OCI-LY1 (cell line): Measurements from ENCODE around the gene CA9.

Experiments
- H2AFZ ChIP-seq: fragments of 200-600 bp; sonication (generic), shearing (Covaris generic); 2 replicates; pipeline ENCODE4 v1.6.0; 2014; ENCODE audit warnings: antibody characterized with exemption, mild to moderate bottlenecking, low read length
- H3F3A ChIP-seq: fragments of 200-600 bp; sonication (generic), shearing (Covaris generic); 2 replicates; pipeline ENCODE4 v1.6.0; 2014; ENCODE audit warnings: mild to moderate bottlenecking, antibody characterized with exemption, low read length, moderate library complexity; ENCODE audit not compliant: insufficient read depth
- H3K27ac ChIP-seq: fragments of 200-600 bp; sonication (generic); 2 replicates; pipeline ENCODE4 v1.5.1; 2014; ENCODE audit warnings: low read length, mixed run types, mild to moderate bottlenecking, low read depth; ENCODE audit not compliant: poor library complexity, severe bottlenecking
- H3K27me3 ChIP-seq: fragments of 200-600 bp; sonication (generic); 2 replicates; pipeline ENCODE4 v1.6.0; 2014; ENCODE audit warnings: antibody characterized with exemption, mild to moderate bottlenecking, low read length, moderate library complexity; ENCODE audit not compliant: insufficient read depth
- H3K36me3 ChIP-seq: fragments of 200-600 bp; sonication (generic); 2 replicates; pipeline ENCODE4 v1.6.1; 2014; ENCODE audit warnings: mild to moderate bottlenecking, antibody characterized with exemption, low read length, moderate library complexity, mixed read lengths; ENCODE audit not compliant: insufficient read depth
- H3K4me1 ChIP-seq: fragments of 200-600 bp; sonication (generic); 2 replicates; pipeline ENCODE4 v1.5.1; 2014; ENCODE audit warnings: mild to moderate bottlenecking, low read length, moderate library complexity; ENCODE audit not compliant: insufficient read depth, severe bottlenecking
- H3K4me2 ChIP-seq: fragments of 200-600 bp; sonication (generic), shearing (Covaris generic); 2 replicates; pipeline ENCODE4 v1.6.1; 2014; ENCODE audit warnings: low read length
- H3K4me3 ChIP-seq: fragments of 200-600 bp; sonication (generic); 2 replicates; pipeline ENCODE4 v1.5.1; 2014; ENCODE audit warnings: low read length, low read depth, mild to moderate bottlenecking, mixed read lengths; ENCODE audit not compliant: poor library complexity, severe bottlenecking
- H3K79me2 ChIP-seq: fragments of 200-600 bp; shearing (Covaris generic); 2 replicates; pipeline ENCODE4 v1.6.1; 2016; ENCODE audit warnings: mixed run types, low read length, mixed read lengths; ENCODE audit not compliant: insufficient read depth
- H3K9ac ChIP-seq: fragments of 200-600 bp; sonication (generic), shearing (Covaris generic); 2 replicates; pipeline ENCODE4 v1.6.1; 2014; ENCODE audit warnings: mild to moderate bottlenecking, low read length, mixed read lengths
- H3K9me2 ChIP-seq: fragments of 200-600 bp; sonication (generic), shearing (Covaris generic); 2 replicates; pipeline ENCODE4 v1.6.1; 2014; ENCODE audit warnings: low read depth, mild to moderate bottlenecking, low read length, mixed read lengths
- H3K9me3 ChIP-seq: fragments of 200-600 bp; shearing (Covaris generic); 2 replicates; pipeline ENCODE4 v1.6.1; 2014; ENCODE audit warnings: low read length, mixed read lengths
- H4K20me1 ChIP-seq: fragments of 200-600 bp; sonication (generic), shearing (Covaris generic); 2 replicates; pipeline ENCODE4 v1.6.0; 2016; ENCODE audit warnings: mild to moderate bottlenecking, low read length; ENCODE audit not compliant: insufficient read depth
- CTCF ChIP-seq: fragments of 200-600 bp; sonication (generic), shearing (Covaris generic); IDR thresholded peaks from 2 replicates; pipeline ENCODE4 v1.5.1; 2017; ENCODE audit warnings: mild to moderate bottlenecking, antibody characterized with exemption, low read length, moderate library complexity, mixed read lengths
- EZH2 ChIP-seq: fragments of 200-600 bp; sonication (generic), shearing (Covaris generic); IDR thresholded peaks from 2 replicates; pipeline ENCODE4 v1.8.0; 2017; ENCODE audit warnings: borderline replicate concordance, mixed run types, mild to moderate bottlenecking, antibody characterized with exemption, low read length, moderate library complexity, mixed read lengths

Gene CA9

GRCh38 chr9:35657546-35658136 is 16.1 kb upstream of the CA9 start, which contains the start of gene RMRP:
Gene RMRP, minus strand, starts transcription at chr9:35658019.
- Histone ChIP-seq H3K4me3 (peak within 1 kb of the TSS; percentile 90), H3K9me3 (no peaks in the 10 kb centered on the region), H3K36me3 (peaks cover 26% of the 10 kb centered on the region; the same call in 1 of the 2 replicates), H3K27ac (peak within 1 kb of the TSS; percentile 76), H3K9me2 (no peaks in the 10 kb centered on the region), H3F3A (no peaks in the 10 kb centered on the region), H2AFZ (no peak within 1 kb of the TSS), H3K4me1 (peaks cover 50% of the 10 kb centered on the region), H3K27me3 (no peaks in the 10 kb centered on the region), H3K4me2 (peak within 1 kb of the TSS; percentile 91), H3K79me2 (no peaks in the 10 kb centered on the region), H3K9ac (peak within 1 kb of the TSS; percentile 97), H4K20me1 (no peaks in the 10 kb centered on the region)
- TF ChIP-seq EZH2 (no peak), CTCF (peak; percentile 5; the same call in 1 of the 2 replicates)

- TF ChIP-seq EZH2: no peak
- TF ChIP-seq CTCF: peak; percentile 77
- no peak within 1 kb of the TSS for H2AFZ ChIP-seq
- no peaks in the 10 kb centered on the region for H4K20me1 ChIP-seq
- no peaks in the 10 kb centered on the region for H3K9me3 ChIP-seq
- H3K4me2 ChIP-seq: peak within 1 kb of the TSS; percentile 91
- no peaks in the 10 kb centered on the region for H3K79me2 ChIP-seq
- no peaks in the 10 kb centered on the region for H3K9me2 ChIP-seq
- peak within 1 kb of the TSS; percentile 97 for H3K9ac ChIP-seq
- peaks cover 57% of the 10 kb centered on the region for H3K4me1 ChIP-seq
- H3K36me3 ChIP-seq: peaks cover 33% of the 10 kb centered on the region; the same call in 1 of the 2 replicates
- no peaks in the 10 kb centered on the region for H3K27me3 ChIP-seq
- H3K4me3 ChIP-seq: peak within 1 kb of the TSS; percentile 90
- no peaks in the 10 kb centered on the region for H3F3A ChIP-seq
- H3K27ac ChIP-seq: peak within 1 kb of the TSS; percentile 76
Observed at GRCh38 chr9:35658137-35658967, 15.4 kb upstream of the CA9 start, which contains the start of gene CCDC107. Gene CCDC107, plus strand, starts transcription at chr9:35658292. Its CDS starts 88 bp downstream, at chr9:35658380.

GRCh38 chr9:35658968-35659220 is 14.8 kb upstream of the CA9 start:
- H4K20me1 ChIP-seq: no peaks in the 10 kb centered on the region
- peaks cover 33% of the 10 kb centered on the region; the same call in 1 of the 2 replicates for H3K36me3 ChIP-seq
- H3K9ac ChIP-seq: peak overlapping the region; percentile 97
- H3K27ac ChIP-seq: peak overlapping the region; percentile 76
- no peaks in the 10 kb centered on the region for H3K79me2 ChIP-seq
- H3K9me3 ChIP-seq: no peaks in the 10 kb centered on the region
- H3K4me3 ChIP-seq: peak overlapping the region; percentile 90
- H2AFZ ChIP-seq: no peak overlapping the region
- H3K4me1 ChIP-seq: peaks cover 63% of the 10 kb centered on the region
- H3K9me2 ChIP-seq: no peaks in the 10 kb centered on the region
- TF ChIP-seq EZH2: no peak
- TF ChIP-seq CTCF: no peak
- no peaks in the 10 kb centered on the region for H3F3A ChIP-seq
- H3K27me3 ChIP-seq: no peaks in the 10 kb centered on the region
- peak overlapping the region; percentile 91 for H3K4me2 ChIP-seq
